Medulla oblongata (tissue), 1 donor: ENCODE results near the gene TAF9B.
"Not testable (repeated sequence)": the region's sequence is repeated elsewhere in the genome, so short reads cannot be mapped to it uniquely, and the experiment has no call there.

ENCODE experiments used
- DNase-seq: peaks from one replicate; pipeline ENCODE4 v3.0.0-alpha.2; 2015; ENCODE audit errors: extremely low spot score

Gene TAF9B

DNA sequence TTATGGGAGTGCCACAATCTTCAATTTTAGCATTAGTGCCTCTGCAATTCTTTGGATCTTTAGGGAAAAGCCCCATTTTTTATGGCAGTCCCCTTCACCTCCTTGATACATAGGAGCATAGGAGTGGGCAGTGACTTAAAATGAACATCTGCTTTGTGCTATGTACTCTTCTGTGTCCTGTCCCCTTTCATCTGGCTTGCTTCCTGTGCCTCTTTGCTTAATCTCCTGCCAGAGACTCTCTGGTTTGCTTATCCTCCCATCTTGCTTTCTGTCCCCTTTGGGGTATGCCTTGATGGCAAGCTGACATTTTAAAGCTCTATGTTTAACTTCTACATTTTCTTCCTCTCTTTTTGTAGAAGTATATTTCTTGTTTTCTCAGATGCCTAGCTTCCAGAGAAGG, 23.1 kb downstream of the TAF9B start:
- DNase-seq: no peak

DNA sequence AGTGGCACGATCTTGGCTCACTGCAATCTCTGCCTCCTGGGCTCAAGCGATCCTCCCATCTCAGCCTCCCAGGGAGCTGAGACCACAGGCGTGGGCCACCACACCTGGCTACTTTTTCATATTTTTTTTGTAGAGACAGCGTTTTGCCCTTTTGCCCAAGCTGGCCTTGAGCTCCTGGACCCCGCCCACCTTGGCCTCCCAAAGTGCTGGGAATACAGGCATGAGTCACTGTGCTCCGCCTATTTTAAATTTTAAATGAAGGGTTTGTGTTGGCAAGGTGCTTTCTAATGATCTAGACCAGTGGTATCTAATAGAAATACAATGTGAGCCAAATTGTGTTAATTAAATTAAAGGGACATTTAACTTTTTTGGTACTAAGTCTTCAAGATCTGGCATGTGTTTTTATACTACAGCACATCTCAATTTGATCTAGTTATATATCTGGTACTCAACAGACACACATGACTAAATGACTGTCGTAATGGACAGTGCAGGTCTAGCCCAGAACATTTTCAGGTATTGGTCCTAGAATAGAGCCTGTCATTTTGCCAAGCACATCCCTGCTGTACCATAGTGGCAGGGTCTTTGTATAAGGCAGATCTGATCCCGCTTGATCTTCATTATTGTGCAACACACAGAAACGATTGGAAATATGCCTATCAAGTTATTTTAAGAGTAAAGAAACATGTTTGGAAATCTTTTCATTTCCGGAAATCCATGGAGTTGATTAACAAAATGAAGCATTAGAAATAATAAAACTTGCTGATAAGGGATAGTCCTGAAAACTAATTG, 28.1 kb downstream of the TAF9B start:
- no peak for DNase-seq

- no peak for DNase-seq
Measured at GRCh38 chrX:78109458-78109857, 30.0 kb downstream of the TAF9B start.

- DNase-seq: peak; percentile 3
Measured at GRCh38 chrX:78106651-78106986, 32.8 kb downstream of the TAF9B start.

DNA sequence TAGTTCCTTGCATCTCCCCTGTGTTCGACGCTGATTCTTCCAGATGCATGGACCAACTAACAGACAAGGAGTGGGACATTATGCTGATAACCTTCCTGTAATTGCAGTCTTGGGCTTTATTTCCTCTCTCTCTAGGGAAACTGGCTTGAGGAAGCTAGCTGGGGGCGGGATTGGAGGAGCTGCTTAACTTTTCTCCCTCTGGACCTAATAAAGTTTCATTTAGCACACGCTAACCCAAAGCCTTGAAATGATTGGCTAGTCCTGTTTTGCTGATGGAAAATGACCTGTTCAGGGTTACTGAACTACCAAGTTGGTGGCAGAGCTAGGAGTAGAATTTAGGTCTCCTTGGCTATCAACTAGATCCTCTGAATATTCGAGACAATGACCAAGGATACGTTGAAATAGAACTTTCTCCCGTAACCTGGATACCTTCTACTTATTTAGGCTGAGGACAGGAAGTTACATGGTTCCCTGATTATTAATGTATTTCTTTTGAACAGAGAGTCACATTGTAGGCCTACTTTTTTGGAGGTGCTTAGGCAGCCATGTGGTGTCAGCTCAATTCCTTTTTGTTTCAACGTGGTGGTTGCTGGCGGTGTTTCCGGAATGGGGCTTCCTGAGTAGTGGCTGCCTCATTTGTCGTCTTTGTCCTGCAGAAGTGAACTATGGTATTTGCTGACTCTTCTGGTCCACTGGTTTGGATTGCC, 33.4 kb downstream of the TAF9B start:
- peak; percentile 10 for DNase-seq

GRCh38 chrX:78104447-78105176, 34.8 kb downstream of the TAF9B start:
- peak; percentile 47 for DNase-seq

GRCh38 chrX:78103623-78104446, 35.6 kb downstream of the TAF9B start, which contains the start of gene PGK1:
TSS of gene PGK1 (plus strand) at chrX:78104248. CDS start at chrX:78104341, 93 bp downstream.
- DNase-seq: peak; percentile 93

GRCh38 chrX:78103001-78103622, 36.3 kb downstream of the TAF9B start:
- no peak for DNase-seq

GRCh38 chrX:78102091-78102490, 37.4 kb downstream of the TAF9B start:
- no peak for DNase-seq

GRCh38 chrX:78098108-78098507, 41.3 kb downstream of the TAF9B start:
- no peak for DNase-seq

DNA sequence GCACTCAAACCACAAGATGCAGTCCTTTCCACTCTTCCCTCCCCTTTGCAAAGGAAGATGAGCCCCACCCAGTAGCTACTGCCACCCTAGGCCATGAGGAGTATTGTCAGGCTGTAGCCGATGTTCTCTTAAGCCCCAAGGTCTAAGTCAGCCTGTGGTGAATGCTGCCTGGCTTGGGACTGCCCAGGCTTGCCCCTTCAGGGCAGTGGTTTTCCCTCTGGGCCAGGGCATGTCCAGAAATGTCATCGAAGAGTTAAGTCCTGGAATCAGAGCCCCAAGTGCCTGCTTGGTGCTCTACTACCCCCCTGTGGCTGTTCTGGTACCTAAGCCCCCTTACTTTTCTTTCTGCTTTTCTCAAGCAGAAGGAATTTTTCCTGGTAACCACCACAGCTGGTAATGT, 47.2 kb downstream of the TAF9B start:
- DNase-seq: no peak

DNA sequence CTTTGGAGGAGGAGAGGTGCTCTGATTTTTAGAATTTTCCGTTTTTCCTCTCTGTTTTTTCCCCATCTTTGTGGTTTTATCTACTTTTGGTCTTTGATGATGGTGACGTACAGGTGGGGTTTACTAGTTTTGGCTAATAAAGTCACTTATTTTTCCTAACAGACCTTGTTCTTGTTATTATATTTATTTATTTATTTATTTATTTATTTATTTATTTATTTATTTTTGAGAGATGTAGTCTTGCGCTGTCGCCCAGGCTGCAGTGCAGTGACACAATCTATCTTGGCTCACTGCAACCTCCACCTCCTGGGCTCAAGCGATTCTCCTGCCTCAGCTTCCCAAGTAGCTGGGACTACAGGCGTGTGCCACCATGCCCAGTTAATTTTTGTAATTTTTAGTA, 58.0 kb downstream of the TAF9B start:
- DNase-seq: not testable (repeated sequence)
